CD4-positive, alpha-beta T cell (primary cell): ENCODE results near the gene USP9X. TPM values are rescaled to one million over a fixed set of nuclear protein-coding genes. Genes with fewer than 3 reads are reported as not detected.

ENCODE experiments used
- ATAC-seq: fragments of 200-7000 bp; cut with Tn5 transposase; one replicate; pipeline ENCODE4 v1.10.0; 2022; ENCODE audit warnings: mild to moderate bottlenecking; ENCODE audit not compliant: poor library complexity
- CTCF ChIA-PET: fragments of 350-600 bp; sonication (Branson Sonifier 250); formaldehyde crosslinking; loops from one replicate; lab custom pipeline; 2021; ENCODE audit warnings: antibody characterized with exemption, inconsistent platforms; lab: Charles Lee
- POLR2A ChIA-PET: fragments of 350-600 bp; sonication (Branson Sonifier 250); formaldehyde crosslinking; loops from one replicate; lab custom pipeline; 2021; ENCODE audit warnings: antibody characterized with exemption, inconsistent platforms; lab: Charles Lee
- DNase-seq, 14 experiments: peaks; one replicate each; pipeline ENCODE4 v3.0.0-alpha.2; 2013 to 2020; ENCODE audit warnings: mixed read lengths in 2 of 14
- H3K27ac ChIP-seq, 2 donors: one replicate each; pipeline versions ENCODE4 v1.5.1 to v1.7.0; 2013; ENCODE audit warnings: low read length in 2 of 2, low read depth in 1 of 2, mild to moderate bottlenecking in 1 of 2
- H3K27me3 ChIP-seq, 2 experiments: 1 replicate in 1 of 2; 2 replicates in 1 of 2; pipeline versions ENCODE4 v1.6.1 to v1.7.0; 2013; ENCODE audit warnings: low read length in 2 of 2, control low read depth in 1 of 2, mild to moderate bottlenecking in 1 of 2, moderate library complexity in 1 of 2; ENCODE audit not compliant: insufficient read depth in 2 of 2, control insufficient read depth in 1 of 2
- H3K36me3 ChIP-seq: one replicate; pipeline ENCODE4 v1.6.1; 2013; ENCODE audit warnings: low read length, control low read depth; ENCODE audit not compliant: insufficient read depth
- H3K4me1 ChIP-seq: one replicate; pipeline ENCODE4 v1.6.1; 2013; ENCODE audit warnings: low read length, control low read depth; ENCODE audit not compliant: insufficient read depth
- H3K4me3 ChIP-seq: one replicate; pipeline ENCODE4 v1.5.1; 2013; ENCODE audit warnings: mild to moderate bottlenecking, low read length, moderate library complexity
- H3K9me3 ChIP-seq, 2 experiments: 1 replicate in 1 of 2; 2 replicates in 1 of 2; pipeline versions ENCODE4 v1.6.1 to v1.7.0; 2013; ENCODE audit warnings: low read length in 2 of 2, mild to moderate bottlenecking in 2 of 2, control low read depth in 1 of 2, moderate library complexity in 1 of 2; ENCODE audit not compliant: control insufficient read depth in 1 of 2, insufficient read depth in 1 of 2
- H3K27ac Mint-ChIP-seq: one replicate; pipeline ENCODE4 v1.8.0; 2020; ENCODE audit warnings: mixed read lengths
- H3K27me3 Mint-ChIP-seq: one replicate; pipeline ENCODE4 v1.8.0; 2021; ENCODE audit warnings: mixed read lengths
- H3K36me3 Mint-ChIP-seq: one replicate; pipeline ENCODE4 v1.8.0; 2021; ENCODE audit warnings: low read depth, mixed read lengths
- H3K4me1 Mint-ChIP-seq: one replicate; pipeline ENCODE4 v1.8.0; 2021; ENCODE audit warnings: low read depth, mixed read lengths
- H3K4me3 Mint-ChIP-seq: one replicate; pipeline ENCODE4 v1.8.0; 2020; ENCODE audit warnings: mild to moderate bottlenecking, mixed read lengths
- H3K9me3 Mint-ChIP-seq: one replicate; pipeline ENCODE4 v1.8.0; 2020; ENCODE audit warnings: mixed read lengths
- CTCF ChIP-seq: fragments of 200-600 bp; IDR thresholded peaks from one replicate; pipeline ENCODE4 v1.8.0; 2022; ENCODE audit warnings: antibody characterized with exemption, mild to moderate bottlenecking
- intact Hi-C, 2 experiments: fragments of 100-400 bp; cut with DNase I in 1 of 2; cut with micrococcal nuclease in 1 of 2; formaldehyde crosslinking; loops; one replicate each; pipeline versions ENCODE4 v1.15.1 to v1.9.0; 2023 to 2025; cut with DNase I, micrococcal nuclease
- total RNA-seq, 174 experiments: library from RNA in 2 of 174; stranded (reverse) in 2 of 174; gene quantifications; one replicate each; pipeline ENCODE4 v1.2.3 and lab custom pipeline; 2021 to 2026

The USP9X gene
- total RNA-seq, 2 experiments from 2014 or later = 70.4 to 74.8 TPM

- ChIA-PET CTCF (no interaction called here), POLR2A (no interaction called here)
- Histone ChIP-seq H3K27ac (no peak overlapping the region), H3K27me3 (no peaks in the 10 kb centered on the region), H3K4me1 (no peaks in the 10 kb centered on the region), H3K36me3 (peaks cover 78% of the 10 kb centered on the region), H3K9me3 (no peaks in the 10 kb centered on the region), H3K4me3 (no peak overlapping the region)
- H3K27me3 Mint-ChIP-seq = no peaks in the 10 kb centered on the region
- TF ChIP-seq CTCF = no peak
- no peak overlapping the region for H3K4me3 Mint-ChIP-seq
- ATAC-seq = no peak
- H3K36me3 Mint-ChIP-seq = peaks cover 84% of the 10 kb centered on the region
- intact Hi-C loops = no loop called here
- H3K27ac Mint-ChIP-seq = no peak overlapping the region
- no peak for DNase-seq
- no peaks in the 10 kb centered on the region for H3K4me1 Mint-ChIP-seq
- H3K9me3 Mint-ChIP-seq = no peaks in the 10 kb centered on the region
Measured at GRCh38 chrX:41153448-41153847, 68.2 kb downstream of the USP9X start.

- peaks cover 73% of the 10 kb centered on the region for H3K36me3 ChIP-seq
- ChIA-PET POLR2A (no interaction called here), CTCF (interaction anchor here (1.3 kb wide), 1 partner anchor 16 kb away, joined by 3 read pairs; no protein-coding TSS in a partner anchor)
- DNase-seq (no peak), ATAC-seq (no peak)
- Mint-ChIP-seq H3K36me3 (peaks cover 84% of the 10 kb centered on the region), H3K9me3 (no peaks in the 10 kb centered on the region), H3K4me1 (no peaks in the 10 kb centered on the region), H3K4me3 (no peak overlapping the region), H3K27ac (no peak overlapping the region), H3K27me3 (no peaks in the 10 kb centered on the region)
- no peaks in the 10 kb centered on the region for H3K4me1 ChIP-seq
- no peaks in the 10 kb centered on the region for H3K9me3 ChIP-seq
- TF ChIP-seq CTCF = no peak
- H3K27me3 ChIP-seq = no peaks in the 10 kb centered on the region
- no peak overlapping the region for H3K4me3 ChIP-seq
- no peak overlapping the region for H3K27ac ChIP-seq
- intact Hi-C loops = no loop called here
Measured at GRCh38 chrX:41153957-41154356, 68.7 kb downstream of the USP9X start.

- CTCF ChIA-PET = no interaction called here
- Mint-ChIP-seq H3K27me3 (no peaks in the 10 kb centered on the region), H3K9me3 (no peaks in the 10 kb centered on the region), H3K36me3 (peaks cover 62% of the 10 kb centered on the region), H3K27ac (no peak overlapping the region), H3K4me3 (no peak overlapping the region), H3K4me1 (peaks cover 6% of the 10 kb centered on the region)
- Histone ChIP-seq H3K36me3 (peaks cover 45% of the 10 kb centered on the region), H3K4me3 (no peak overlapping the region), H3K9me3 (no peaks in the 10 kb centered on the region), H3K4me1 (no peaks in the 10 kb centered on the region), H3K27ac (no peak overlapping the region), H3K27me3 (no peaks in the 10 kb centered on the region)
- no peak for TF ChIP-seq CTCF
- POLR2A ChIA-PET = interaction anchor here (0.7 kb wide), 1 partner anchor 357 kb away, joined by 3 read pairs; no protein-coding TSS in a partner anchor
- DNase-seq = no peak
- ATAC-seq = no peak
- intact Hi-C loops = loop anchor here in 1 of 2 experiments (10.0 kb wide), 1 partner anchor 50 kb away; no protein-coding TSS in a partner anchor
Measured at GRCh38 chrX:41164449-41164848, 79.2 kb downstream of the USP9X start.
